IMR-90 (cell line): ENCODE data around the gene WIPF2. TPM values are rescaled to one million over a fixed set of nuclear protein-coding genes. Genes with fewer than 3 reads are reported as not detected.

Experiments
- ATAC-seq: fragments of 200-7000 bp; cut with Tn5 transposase; 2 replicates; pipeline ENCODE4 v1.9.1; 2020; ENCODE audit warnings: low read depth, mild to moderate bottlenecking, moderate library complexity
- BruUV-seq: library from RNA; stranded (reverse); fragments of 400-500 nt; replicated peaks from 2 replicates; lab custom pipeline; 2021; lab: Mats Ljungman, UMichigan
- CTCF ChIA-PET: fragments of 300-600 bp; formaldehyde crosslinking; extraction: SDS; loops from one replicate; lab custom pipeline; 2021; ENCODE audit warnings: antibody characterized with exemption; lab: Yijun Ruan, JAX
- POLR2A ChIA-PET: fragments of 300-600 bp; sonication (Branson Sonifier 250); formaldehyde crosslinking; loops from one replicate; lab custom pipeline; 2022; ENCODE audit warnings: antibody characterized with exemption; ENCODE audit not compliant: unreplicated experiment; lab: Charles Lee
- DNase-seq: peaks from one replicate; pipeline ENCODE4 v3.0.0; 2013
- H2AFZ ChIP-seq: replicated peaks from 2 replicates; pipeline ENCODE3; 2013; ENCODE audit warnings: low read length, mild to moderate bottlenecking; ENCODE audit not compliant: poor library complexity
- H2AK5ac ChIP-seq: 2 replicates; pipeline ENCODE4 v1.6.1; 2013; ENCODE audit warnings: low read depth, low read length, inconsistent platforms
- H2AK9ac ChIP-seq: replicated peaks from 2 replicates; pipeline ENCODE3; 2013; ENCODE audit warnings: mild to moderate bottlenecking, low read depth, low read length, moderate library complexity; ENCODE audit not compliant: poor library complexity
- H2BK120ac ChIP-seq: 2 replicates; pipeline ENCODE4 v1.6.1; 2013; ENCODE audit warnings: low read depth, low read length, inconsistent platforms
- H2BK15ac ChIP-seq: 3 replicates; pipeline ENCODE4 v1.6.1; 2013; ENCODE audit warnings: low read depth, low read length, inconsistent platforms
- H2BK20ac ChIP-seq: 2 replicates; pipeline ENCODE4 v1.6.1; 2013; ENCODE audit warnings: low read depth, mild to moderate bottlenecking, inconsistent platforms, low read length, moderate library complexity
- H2BK5ac ChIP-seq: 2 replicates; pipeline ENCODE4 v1.6.1; 2013; ENCODE audit warnings: mild to moderate bottlenecking, low read depth, low read length, inconsistent platforms; ENCODE audit not compliant: poor library complexity, severe bottlenecking
- H3K14ac ChIP-seq: replicated peaks from 2 replicates; pipeline ENCODE4 v1.6.1; 2013; ENCODE audit warnings: low read depth, low read length, inconsistent platforms
- H3K18ac ChIP-seq: 2 replicates; pipeline ENCODE4 v1.6.1; 2013; ENCODE audit warnings: low read depth, low read length, control low read depth
- H3K23ac ChIP-seq: 2 replicates; pipeline ENCODE4 v1.6.1; 2013; ENCODE audit warnings: low read depth, low read length, inconsistent platforms
- H3K27ac ChIP-seq: 2 replicates; pipeline ENCODE4 v1.5.1; 2013; ENCODE audit warnings: mild to moderate bottlenecking, control low read depth, low read length; ENCODE audit not compliant: insufficient read depth
- H3K27me3 ChIP-seq: 2 replicates; pipeline ENCODE4 v1.6.1; 2013; ENCODE audit warnings: low read length; ENCODE audit not compliant: control insufficient read depth, insufficient read depth
- H3K36me3 ChIP-seq: 2 replicates; pipeline ENCODE4 v1.6.1; 2013; ENCODE audit warnings: low read length, mixed read lengths; ENCODE audit not compliant: control insufficient read depth, insufficient read depth
- H3K4ac ChIP-seq: 2 replicates; pipeline ENCODE4 v1.6.1; 2013; ENCODE audit warnings: low read depth, low read length, inconsistent platforms
- H3K4me1 ChIP-seq: 2 replicates; pipeline ENCODE4 v1.6.1; 2013; ENCODE audit warnings: low read length, mixed read lengths; ENCODE audit not compliant: control insufficient read depth, insufficient read depth
- H3K4me2 ChIP-seq: 2 replicates; pipeline ENCODE4 v1.6.1; 2013; ENCODE audit warnings: low read depth, mild to moderate bottlenecking, control low read depth, low read length, moderate library complexity
- H3K4me3 ChIP-seq: 2 replicates; pipeline ENCODE4 v1.5.1; 2013; ENCODE audit warnings: low read depth, mild to moderate bottlenecking, control low read depth, low read length, moderate library complexity; ENCODE audit not compliant: insufficient read depth
- H3K56ac ChIP-seq: 2 replicates; pipeline ENCODE4 v1.6.1; 2013; ENCODE audit warnings: low read length, inconsistent platforms; ENCODE audit not compliant: insufficient read depth; ENCODE audit errors: extremely low read depth
- H3K79me1 ChIP-seq, 2 experiments: 2 replicates each; pipeline ENCODE4 v1.6.1; 2013; ENCODE audit warnings: low read length in 2 of 2, inconsistent platforms in 1 of 2, low read depth in 1 of 2
- H3K9ac ChIP-seq: 2 replicates; pipeline ENCODE4 v1.6.1; 2013; ENCODE audit warnings: low read depth, low read length, control low read depth
- H3K9me1 ChIP-seq: 2 replicates; pipeline ENCODE4 v1.6.1; 2013; ENCODE audit warnings: low read length, inconsistent platforms; ENCODE audit not compliant: insufficient read depth
- H3K9me3 ChIP-seq: 2 replicates; pipeline ENCODE4 v1.6.1; 2013; ENCODE audit warnings: low read length; ENCODE audit not compliant: control insufficient read depth, insufficient read depth
- H4K20me1 ChIP-seq: 2 replicates; pipeline ENCODE4 v1.6.1; 2013; ENCODE audit warnings: low read length, inconsistent platforms; ENCODE audit not compliant: insufficient read depth
- H4K5ac ChIP-seq: 2 replicates; pipeline ENCODE4 v1.6.1; 2013; ENCODE audit warnings: mild to moderate bottlenecking, low read depth, low read length, control low read depth
- H4K8ac ChIP-seq, 2 experiments: 2 replicates each; pipeline ENCODE4 v1.6.1; 2013; ENCODE audit warnings: low read depth in 2 of 2, low read length in 2 of 2, control low read depth in 1 of 2, inconsistent platforms in 1 of 2
- H4K91ac ChIP-seq: 2 replicates; pipeline ENCODE4 v1.6.1; 2013; ENCODE audit warnings: low read depth, low read length, inconsistent platforms; ENCODE audit not compliant: insufficient read depth
- BHLHE40 ChIP-seq: fragments of 150-350 bp; IDR thresholded peaks from 2 replicates; pipeline ENCODE4 v1.6.1; 2016; ENCODE audit warnings: mild to moderate bottlenecking, low read depth, low read length
- CEBPB ChIP-seq: IDR thresholded peaks from 2 replicates; pipeline ENCODE4 v1.6.1; 2012; ENCODE audit warnings: low read depth, low read length, improper control_type of control experiment
- CHD1 ChIP-seq: IDR thresholded peaks from 2 replicates; pipeline ENCODE4 v1.6.1; 2012; ENCODE audit warnings: low read depth, low read length, improper control_type of control experiment
- CTCF ChIP-seq: conservative IDR thresholded peaks from 2 replicates; pipeline ENCODE4 v1.5.1; 2012; ENCODE audit warnings: mild to moderate bottlenecking, low read depth, low read length, improper control_type of control experiment
- ELK1 ChIP-seq: fragments of 150-350 bp; IDR thresholded peaks from 2 replicates; pipeline ENCODE4 v1.6.1; 2016; ENCODE audit warnings: low read depth, mild to moderate bottlenecking, low read length, moderate library complexity, borderline replicate concordance
- FOS ChIP-seq: fragments of 150-350 bp; IDR thresholded peaks from 2 replicates; pipeline ENCODE4 v1.6.1; 2016; ENCODE audit warnings: low read depth, low read length
- MAFK ChIP-seq: IDR thresholded peaks from 2 replicates; pipeline ENCODE4 v1.6.1; 2012; ENCODE audit warnings: low read depth, low read length, improper control_type of control experiment
- MAZ ChIP-seq: IDR thresholded peaks from 2 replicates; pipeline ENCODE4 v1.6.1; 2012; ENCODE audit warnings: low read depth, mild to moderate bottlenecking, low read length, improper control_type of control experiment, moderate library complexity, borderline replicate concordance
- MXI1 ChIP-seq: IDR thresholded peaks from 2 replicates; pipeline ENCODE4 v1.6.1; 2012; ENCODE audit warnings: low read depth, mild to moderate bottlenecking, low read length, moderate library complexity, borderline replicate concordance
- NFE2L2 ChIP-seq: fragments of 150-350 bp; IDR thresholded peaks from 2 replicates; pipeline ENCODE4 v1.6.1; 2016; ENCODE audit warnings: low read depth, mild to moderate bottlenecking, low read length
- POLR2A ChIP-seq: IDR thresholded peaks from 2 replicates; pipeline ENCODE4 v1.6.1; 2012; ENCODE audit warnings: mild to moderate bottlenecking, low read depth, low read length
- RAD21 ChIP-seq: IDR thresholded peaks from 2 replicates; pipeline ENCODE4 v1.6.1; 2012; ENCODE audit warnings: low read length, improper control_type of control experiment
- RCOR1 ChIP-seq: IDR thresholded peaks from 2 replicates; pipeline ENCODE4 v1.6.1; 2012; ENCODE audit warnings: mild to moderate bottlenecking, low read length, improper control_type of control experiment; ENCODE audit not compliant: insufficient replicate concordance
- SMC3 ChIP-seq: fragments of 150-350 bp; IDR thresholded peaks from 2 replicates; pipeline ENCODE4 v1.6.1; 2016; ENCODE audit warnings: low read depth, mild to moderate bottlenecking, antibody characterized with exemption, low read length, moderate library complexity
- USF2 ChIP-seq: fragments of 150-350 bp; IDR thresholded peaks from 2 replicates; pipeline ENCODE4 v1.6.1; 2017; ENCODE audit warnings: mild to moderate bottlenecking, antibody characterized with exemption, low read length, low read depth
- WGBS, 2 experiments: methylation state at CpG; one replicate each; pipeline versions ENCODE4 v1.1.5 to v1.1.7; 2013; ENCODE audit warnings: missing lambda C conversion rate in 2 of 2; ENCODE audit not compliant: insufficient read length in 1 of 2; ENCODE audit errors: extremely low coverage in 2 of 2; 5-methylcytosine and 5-hydroxymethylcytosine counted together
- dilution Hi-C: fragments of 300-500 bp; cut with HindIII; formaldehyde crosslinking; loops from one replicate; pipeline ENCODE4 v1.14.3; 2018; ENCODE audit warnings: low sequenced_read_pairs; ENCODE audit not compliant: unreplicated experiment
- in situ Hi-C: fragments of 300-500 bp; cut with MboI; formaldehyde crosslinking; loops from 3 replicates; pipeline ENCODE4 v1.14.3; 2019; ENCODE audit warnings: low sequenced_read_pairs, inconsistent platforms, mixed read lengths
- intact Hi-C: fragments of 100-400 bp; cut with micrococcal nuclease; formaldehyde crosslinking; loops from 2 replicates; pipeline ENCODE4 v1.10.0; 2022
- polyA plus RNA-seq, 3 experiments: library from polyadenylated mRNA; depleted of rRNA; stranded (reverse); fragments of >200 nt; gene quantifications; 2 replicates each; pipeline ENCODE4 v1.2.3, GENCODE V29; 2012; ENCODE audit warnings: low replicate concordance in 1 of 3
- total RNA-seq: library from RNA; depleted of rRNA; stranded (reverse); fragments of >200 nt; gene quantifications from 2 replicates; pipeline ENCODE4 v1.2.3, GENCODE V29; 2012

The WIPF2 gene
- total and polyA plus RNA-seq, 2 of the 4 experiments (the other 2 are of a cell fraction): 2.0 to 8.9 TPM

- no peak for ATAC-seq
- dilution Hi-C loops: no loop called here
- H3K4me2 ChIP-seq: no peak overlapping the region
- TF ChIP-seq CHD1 (no peak), USF2 (no peak), MAFK (no peak), FOS (no peak), NFE2L2 (no peak), BHLHE40 (no peak), RCOR1 (no peak), CEBPB (no peak), SMC3 (no peak), MAZ (no peak), POLR2A (no peak), RAD21 (no peak), MXI1 (no peak), ELK1 (no peak), CTCF (no peak)
Observed at GRCh38 chr17:40326014-40326831, 107.1 kb downstream of the WIPF2 start.

More at GRCh38 chr17:40326014-40326831, 107.1 kb downstream of the WIPF2 start:
- Histone ChIP-seq H3K9me3 (no peaks in the 10 kb centered on the region), H3K27me3 (no peaks in the 10 kb centered on the region), H3K36me3 (peaks cover 2% of the 10 kb centered on the region), H2BK15ac (no peak overlapping the region), H4K5ac (no peak overlapping the region), H3K27ac (no peak overlapping the region), H3K14ac (no peak overlapping the region), H2BK20ac (no peak overlapping the region), H3K9ac (no peak overlapping the region), H2AK5ac (peak overlapping the region; percentile 27; the same call in 1 of the 2 replicates), H4K8ac (no peak overlapping the region), H4K20me1 (peaks cover 57% of the 10 kb centered on the region), H2BK5ac (no peak overlapping the region), H4K91ac (no peak overlapping the region; the same call in 1 of the 2 replicates), H2AK9ac (no peak overlapping the region), H3K56ac (no peak overlapping the region), H2BK120ac (no peak overlapping the region), H3K79me1 (peaks cover 15 to 94% of the 10 kb centered on the region in 2 experiments), H3K23ac (no peak overlapping the region), H3K4me1 (peaks cover 57% of the 10 kb centered on the region), H3K4me3 (no peak overlapping the region), H3K18ac (no peak overlapping the region), H3K9me1 (peaks cover 32% of the 10 kb centered on the region), H2AFZ (no peak overlapping the region), H3K4ac (peak overlapping the region; percentile 18; the same call in 1 of the 2 replicates)
- 55% methylated on average over 7 of the region's 17 CpGs; no CpG with 5 or more reads in 1 of the 2 experiments for WGBS, 2 experiments
- no TSS peak for BruUV-seq
- intact Hi-C loops (no loop called here), in situ Hi-C loops (no loop called here)
- POLR2A ChIA-PET: no interaction called here
- DNase-seq: no peak
- CTCF ChIA-PET: no interaction called here
